Activated CD4-positive, alpha-beta T cell treated with anti-CD3 and anti-CD28 coated beads, Interleukin-2, amount 50 U/mL, for 4 hours (primary cell): ENCODE measurements around the gene TMCO6.

Experiments used
- DNase-seq, 2 experiments: peaks; one replicate each; pipeline ENCODE4 v3.0.0-alpha.2; 2020

TMCO6 gene

GRCh38 chr5:140674211-140674610 lies 35.0 kb downstream of the TMCO6 start:
- DNase-seq, result no peak

- DNase-seq, result no peak
These were observed 35.4 kb downstream of the TMCO6 start for GRCh38 chr5:140674629-140675028.

GRCh38 chr5:140677947-140678346 lies 38.7 kb downstream of the TMCO6 start:
- no peak for DNase-seq

- DNase-seq, result no peak
These were observed 39.7 kb downstream of the TMCO6 start for GRCh38 chr5:140678993-140679392.

GRCh38 chr5:140690376-140690932 lies 51.2 kb downstream of the TMCO6 start:
- DNase-seq, result no peak

- DNase-seq, result peak; percentile 64 to 71
These were observed 52.0 kb downstream of the TMCO6 start, which contains the start of the genes HARS1 and HARS2 for GRCh38 chr5:140690941-140691924. Gene HARS1, minus strand, starts transcription at chr5:140691370. Its CDS starts 66 bp downstream, at chr5:140691304. Gene HARS2, plus strand, starts transcription at chr5:140691455. Its CDS starts 194 bp downstream, at chr5:140691649.

- DNase-seq, result no peak
These were observed 55.0 kb downstream of the TMCO6 start for GRCh38 chr5:140694276-140694675.
